Airway epithelial cell (primary cell): ENCODE data around the gene RANBP2. TPM values are rescaled to one million over a fixed set of nuclear protein-coding genes. Genes with fewer than 3 reads are reported as not detected.

ENCODE experiments used
- total RNA-seq: library from RNA; depleted of rRNA; stranded (reverse); fragments of >200 nt; gene quantifications from 2 replicates; pipeline ENCODE4 v1.2.3, GENCODE V29; 2015

RANBP2 gene
- 36.2 and 43.7 TPM in 2 replicates for total RNA-seq

GRCh38 chr2:108719149-108720044 lies at the start of gene RANBP2:
Gene RANBP2 (plus strand): TSS chr2:108719482. CDS start chr2:108719607, 125 bp downstream.

GRCh38 chr2:108786354-108787215 lies 67.3 kb downstream of the RANBP2 start, which contains the start of gene CCDC138:
Gene CCDC138 (plus strand): TSS chr2:108786771. CDS start chr2:108786823, 52 bp downstream.

Other genes starting within 250 kb of the RANBP2 start
- 58.9 and 60.7 TPM in 2 replicates for gene LIMS1, start 185.0 kb upstream of the RANBP2 start, total RNA-seq
- gene CCDC138, start 67.3 kb downstream of the RANBP2 start, total RNA-seq = 4.0 and 6.3 TPM in 2 replicates